CD8-positive, alpha-beta memory T cell (primary cell): ENCODE measurements around the gene PLPP1. TPM values are rescaled to one million over a fixed set of nuclear protein-coding genes. Genes with fewer than 3 reads are reported as not detected.
A peak's percentile ranks its signal among the peaks of the same experiment; 100 is the strongest.

ENCODE experiments used
- CTCF ChIA-PET: fragments of 350-600 bp; sonication (Branson Sonifier 250); formaldehyde crosslinking; loops from one replicate; lab custom pipeline; 2021; ENCODE audit warnings: antibody characterized with exemption; lab: Charles Lee
- POLR2A ChIA-PET: fragments of 350-600 bp; sonication (Branson Sonifier 250); formaldehyde crosslinking; loops from one replicate; lab custom pipeline; 2021; ENCODE audit warnings: antibody characterized with exemption; lab: Charles Lee
- DNase-seq, 5 donors: peaks; one replicate each; pipeline versions ENCODE4 v3.0.0 to v3.0.0-alpha.2; 2020 to 2022; ENCODE audit warnings: mixed read lengths in 1 of 5
- H3K27ac ChIP-seq: one replicate; pipeline ENCODE4 v1.7.0; 2013; ENCODE audit warnings: low read depth, mild to moderate bottlenecking, low read length, moderate library complexity
- H3K27me3 ChIP-seq: 2 replicates; pipeline ENCODE4 v1.7.0; 2013; ENCODE audit warnings: low read length, mild to moderate bottlenecking; ENCODE audit not compliant: insufficient read depth, poor library complexity, severe bottlenecking
- H3K36me3 ChIP-seq: 2 replicates; pipeline ENCODE4 v1.7.0; 2013; ENCODE audit warnings: mild to moderate bottlenecking, low read length, moderate library complexity; ENCODE audit not compliant: insufficient read depth
- H3K4me1 ChIP-seq: 2 replicates; pipeline ENCODE4 v1.7.0; 2013; ENCODE audit warnings: mild to moderate bottlenecking, low read length, moderate library complexity; ENCODE audit not compliant: insufficient read depth
- H3K4me3 ChIP-seq: 2 replicates; pipeline ENCODE4 v1.7.0; 2013; ENCODE audit warnings: mild to moderate bottlenecking, low read length
- H3K9me3 ChIP-seq: 2 replicates; pipeline ENCODE4 v1.7.0; 2013; ENCODE audit warnings: mild to moderate bottlenecking, low read length
- H3K27ac Mint-ChIP-seq, 8 donors: one replicate each; pipeline ENCODE4 v1.8.0; 2020 to 2021; ENCODE audit warnings: mixed read lengths in 8 of 8, mild to moderate bottlenecking in 6 of 8, inconsistent platforms in 3 of 8, moderate library complexity in 3 of 8
- H3K27me3 Mint-ChIP-seq, 2 donors: one replicate each; pipeline ENCODE4 v1.8.0; 2020 to 2021; ENCODE audit warnings: mixed read lengths in 2 of 2, mild to moderate bottlenecking in 1 of 2, moderate library complexity in 1 of 2
- H3K36me3 Mint-ChIP-seq, 3 donors: one replicate each; pipeline ENCODE4 v1.8.0; 2020 to 2021; ENCODE audit warnings: mixed read lengths in 3 of 3, inconsistent platforms in 1 of 3, mild to moderate bottlenecking in 1 of 3
- H3K4me1 Mint-ChIP-seq, 3 donors: one replicate each; pipeline ENCODE4 v1.8.0; 2020 to 2021; ENCODE audit warnings: mixed read lengths in 3 of 3, inconsistent platforms in 1 of 3, mild to moderate bottlenecking in 1 of 3
- H3K4me3 Mint-ChIP-seq, 7 donors: one replicate each; pipeline ENCODE4 v1.8.0; 2020 to 2021; ENCODE audit warnings: mixed read lengths in 7 of 7, mild to moderate bottlenecking in 6 of 7, moderate library complexity in 4 of 7, inconsistent platforms in 2 of 7
- H3K9me3 Mint-ChIP-seq, 5 donors: one replicate each; pipeline ENCODE4 v1.8.0; 2020 to 2022; ENCODE audit warnings: mixed read lengths in 5 of 5, mild to moderate bottlenecking in 3 of 5, moderate library complexity in 2 of 5, inconsistent platforms in 1 of 5
- polyA plus RNA-seq: library from polyadenylated mRNA; unstranded; fragments of 300-500 nt; fragmentation: Illumina TruSeq; gene quantifications from one replicate; pipeline ENCODE4 v1.2.3, GENCODE V29; 2021
- total RNA-seq, 2 experiments: library from RNA; stranded (reverse); gene quantifications; one replicate each; pipeline ENCODE4 v1.2.3, GENCODE V29; 2021

Gene PLPP1
- total and polyA plus RNA-seq, 3 experiments from 2014 or later = 6.7 to 15.5 (median 14.7) TPM

- H3K4me3 Mint-ChIP-seq = no peak overlapping the region
Observed at GRCh38 chr5:55440188-55440646, 94.5 kb downstream of the PLPP1 start.

GRCh38 chr5:55438998-55439397, 95.8 kb downstream of the PLPP1 start:
- ChIA-PET CTCF (no interaction called here), POLR2A (no interaction called here)
- no peaks in the 10 kb centered on the region for H3K36me3 ChIP-seq
- DNase-seq = no peak
- no peaks in the 10 kb centered on the region for H3K9me3 ChIP-seq
- peaks cover 8% of the 10 kb centered on the region for H3K4me1 ChIP-seq
- Mint-ChIP-seq H3K9me3 (peaks cover 17 to 25% (median 23%) of the 10 kb centered on the region in 5 donors), H3K4me1 (peaks cover 7 to 16% (median 14%) of the 10 kb centered on the region in 3 donors), H3K27ac (peak overlapping the region in 1 of 8 donors; percentile 32), H3K36me3 (peaks cover 17 to 29% (median 17%) of the 10 kb centered on the region in 3 donors), H3K27me3 (no peaks in the 10 kb centered on the region), H3K4me3 (no peak overlapping the region)
- H3K27me3 ChIP-seq = no peaks in the 10 kb centered on the region
- no peak overlapping the region for H3K4me3 ChIP-seq
- H3K27ac ChIP-seq = no peak overlapping the region

More at GRCh38 chr5:55440188-55440646, 94.5 kb downstream of the PLPP1 start:
- H3K36me3 ChIP-seq = no peaks in the 10 kb centered on the region
- peaks cover 8% of the 10 kb centered on the region for H3K4me1 ChIP-seq
- no peak overlapping the region for H3K27ac ChIP-seq
- H3K9me3 ChIP-seq = no peaks in the 10 kb centered on the region
- no peak for DNase-seq
- no peak overlapping the region for H3K4me3 ChIP-seq
- H3K27me3 ChIP-seq = no peaks in the 10 kb centered on the region
- H3K9me3 Mint-ChIP-seq = peaks cover 6 to 13% (median 11%) of the 10 kb centered on the region in 5 donors
- H3K36me3 Mint-ChIP-seq = peaks cover 8 to 17% (median 9%) of the 10 kb centered on the region in 3 donors
- H3K27me3 Mint-ChIP-seq = no peaks in the 10 kb centered on the region
- peak overlapping the region in 4 of 8 donors; percentile 14 to 31 (median 22) for H3K27ac Mint-ChIP-seq
- CTCF ChIA-PET = interaction anchor here (0.7 kb wide), 1 partner anchor 9 kb away, joined by 3 read pairs; no protein-coding TSS in a partner anchor
- H3K4me1 Mint-ChIP-seq = peaks cover 7 to 16% (median 14%) of the 10 kb centered on the region in 3 donors
- POLR2A ChIA-PET = no interaction called here

- CTCF ChIA-PET = no interaction called here
- Mint-ChIP-seq H3K27ac (peak overlapping the region in 2 of 8 donors; percentile 13 to 19), H3K9me3 (peaks cover 18 to 32% (median 27%) of the 10 kb centered on the region in 5 donors), H3K36me3 (peaks cover 17 to 31% (median 18%) of the 10 kb centered on the region in 3 donors), H3K27me3 (no peaks in the 10 kb centered on the region), H3K4me1 (peaks cover 7 to 16% (median 14%) of the 10 kb centered on the region in 3 donors), H3K4me3 (no peak overlapping the region)
- POLR2A ChIA-PET = no interaction called here
- no peak overlapping the region for H3K27ac ChIP-seq
- peaks cover 8% of the 10 kb centered on the region for H3K4me1 ChIP-seq
- H3K4me3 ChIP-seq = no peak overlapping the region
- no peaks in the 10 kb centered on the region for H3K9me3 ChIP-seq
- DNase-seq = no peak
- no peaks in the 10 kb centered on the region for H3K36me3 ChIP-seq
- H3K27me3 ChIP-seq = no peaks in the 10 kb centered on the region
Observed at GRCh38 chr5:55437859-55438206, 96.9 kb downstream of the PLPP1 start.

GRCh38 chr5:55437452-55437851, 97.3 kb downstream of the PLPP1 start:
- H3K9me3 Mint-ChIP-seq = peaks cover 22 to 36% (median 30%) of the 10 kb centered on the region in 5 donors
- no peak for DNase-seq
- H3K27me3 Mint-ChIP-seq = no peaks in the 10 kb centered on the region
- Histone ChIP-seq H3K4me1 (peaks cover 8% of the 10 kb centered on the region), H3K27me3 (no peaks in the 10 kb centered on the region), H3K4me3 (no peak overlapping the region), H3K9me3 (no peaks in the 10 kb centered on the region), H3K27ac (no peak overlapping the region), H3K36me3 (no peaks in the 10 kb centered on the region)
- no peak overlapping the region for H3K4me3 Mint-ChIP-seq
- POLR2A ChIA-PET = no interaction called here
- H3K4me1 Mint-ChIP-seq = peaks cover 7 to 16% (median 14%) of the 10 kb centered on the region in 3 donors
- H3K36me3 Mint-ChIP-seq = peaks cover 17 to 35% (median 22%) of the 10 kb centered on the region in 3 donors
- peak overlapping the region in 2 of 8 donors; percentile 13 to 21 for H3K27ac Mint-ChIP-seq
- CTCF ChIA-PET = no interaction called here

DNA sequence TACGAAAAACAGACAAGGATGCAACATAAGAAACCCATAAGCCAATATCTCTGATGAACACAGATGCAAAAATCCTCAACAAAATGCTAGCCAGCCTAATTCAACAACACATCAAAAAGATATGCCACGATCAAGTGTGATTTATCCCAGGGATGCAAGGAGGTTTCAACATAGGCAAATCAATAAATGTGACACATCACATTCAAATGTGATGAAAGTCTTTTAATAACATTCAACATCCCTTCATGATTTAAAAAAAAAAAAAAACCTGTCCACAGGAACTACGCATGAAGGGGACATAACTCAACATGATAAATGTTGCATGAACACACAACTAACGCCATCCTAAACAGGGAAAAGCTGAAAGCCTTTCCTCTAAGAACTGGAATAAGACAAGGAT, 102.2 kb downstream of the PLPP1 start:
- Histone ChIP-seq H3K36me3 (peaks cover under 1% of the 10 kb centered on the region), H3K4me1 (no peaks in the 10 kb centered on the region), H3K27ac (no peak overlapping the region), H3K4me3 (no peak overlapping the region), H3K9me3 (no peaks in the 10 kb centered on the region), H3K27me3 (no peaks in the 10 kb centered on the region)
- peaks cover 33 to 78% (median 55%) of the 10 kb centered on the region in 3 donors for H3K36me3 Mint-ChIP-seq
- no peak for DNase-seq
- no peak overlapping the region for H3K27ac Mint-ChIP-seq
- H3K4me1 Mint-ChIP-seq = no peaks in the 10 kb centered on the region
- ChIA-PET CTCF (no interaction called here), POLR2A (no interaction called here)
- H3K9me3 Mint-ChIP-seq = peaks cover 43 to 73% (median 62%) of the 10 kb centered on the region in 5 donors
- H3K27me3 Mint-ChIP-seq = no peaks in the 10 kb centered on the region
- no peak overlapping the region for H3K4me3 Mint-ChIP-seq

- H3K27me3 ChIP-seq = no peaks in the 10 kb centered on the region
- Mint-ChIP-seq H3K9me3 (peaks cover 32 to 56% (median 44%) of the 10 kb centered on the region in 5 donors), H3K27me3 (no peaks in the 10 kb centered on the region), H3K36me3 (peaks cover 37 to 82% (median 73%) of the 10 kb centered on the region in 3 donors), H3K4me3 (no peak overlapping the region), H3K27ac (peak overlapping the region in 2 of 8 donors; percentile 26 to 56), H3K4me1 (no peaks in the 10 kb centered on the region)
- H3K27ac ChIP-seq = no peak overlapping the region
- H3K36me3 ChIP-seq = peaks cover 6% of the 10 kb centered on the region
- no peak overlapping the region for H3K4me3 ChIP-seq
- no peaks in the 10 kb centered on the region for H3K4me1 ChIP-seq
- DNase-seq = no peak
- CTCF ChIA-PET = no interaction called here
- H3K9me3 ChIP-seq = no peaks in the 10 kb centered on the region
- POLR2A ChIA-PET = no interaction called here
Observed at GRCh38 chr5:55429613-55430253, 105.0 kb downstream of the PLPP1 start.

GRCh38 chr5:55429221-55429612, 105.5 kb downstream of the PLPP1 start:
- Mint-ChIP-seq H3K4me1 (no peaks in the 10 kb centered on the region), H3K9me3 (peaks cover 27 to 50% (median 39%) of the 10 kb centered on the region in 5 donors), H3K36me3 (peaks cover 36 to 81% (median 75%) of the 10 kb centered on the region in 3 donors), H3K27me3 (no peaks in the 10 kb centered on the region), H3K4me3 (no peak overlapping the region), H3K27ac (peak overlapping the region in 1 of 8 donors; percentile 9)
- no peak overlapping the region for H3K27ac ChIP-seq
- no peak for DNase-seq
- H3K4me1 ChIP-seq = no peaks in the 10 kb centered on the region
- ChIA-PET CTCF (no interaction called here), POLR2A (no interaction called here)
- H3K27me3 ChIP-seq = no peaks in the 10 kb centered on the region
- H3K9me3 ChIP-seq = no peaks in the 10 kb centered on the region
- peaks cover 6% of the 10 kb centered on the region for H3K36me3 ChIP-seq
- H3K4me3 ChIP-seq = no peak overlapping the region

GRCh38 chr5:55427157-55427556, 107.6 kb downstream of the PLPP1 start:
- Histone ChIP-seq H3K4me1 (no peaks in the 10 kb centered on the region), H3K9me3 (no peaks in the 10 kb centered on the region), H3K27me3 (no peaks in the 10 kb centered on the region), H3K27ac (no peak overlapping the region), H3K36me3 (peaks cover 18% of the 10 kb centered on the region), H3K4me3 (no peak overlapping the region)
- Mint-ChIP-seq H3K27ac (no peak overlapping the region), H3K27me3 (no peaks in the 10 kb centered on the region), H3K4me1 (no peaks in the 10 kb centered on the region), H3K4me3 (no peak overlapping the region), H3K36me3 (peaks cover 51 to 87% (median 85%) of the 10 kb centered on the region in 3 donors), H3K9me3 (peaks cover 18 to 34% (median 28%) of the 10 kb centered on the region in 5 donors)
- DNase-seq = no peak
- ChIA-PET POLR2A (no interaction called here), CTCF (no interaction called here)
